ENCODE measurements around the gene SNX11.

SNX11 gene

DNA sequence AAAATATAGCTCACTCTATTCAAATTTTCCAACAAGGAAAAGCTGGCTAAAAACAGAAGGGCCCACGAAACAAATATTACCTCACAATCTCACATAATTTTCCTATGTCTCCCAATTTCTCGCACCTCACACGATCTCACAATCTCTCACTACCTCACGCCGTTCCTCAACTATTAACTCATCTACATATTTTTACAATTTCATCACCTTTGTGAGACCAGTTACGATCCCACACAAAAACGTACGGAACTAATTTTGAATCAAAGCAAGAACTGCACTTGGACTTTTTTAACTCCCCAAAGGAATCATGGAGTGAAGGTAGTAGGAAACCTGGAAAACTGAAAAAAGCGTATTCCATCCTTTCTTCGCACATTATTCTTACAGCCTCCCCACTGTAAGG, 7.4 kb upstream of the SNX11 start:
- no peak for DNase-seq

DNA sequence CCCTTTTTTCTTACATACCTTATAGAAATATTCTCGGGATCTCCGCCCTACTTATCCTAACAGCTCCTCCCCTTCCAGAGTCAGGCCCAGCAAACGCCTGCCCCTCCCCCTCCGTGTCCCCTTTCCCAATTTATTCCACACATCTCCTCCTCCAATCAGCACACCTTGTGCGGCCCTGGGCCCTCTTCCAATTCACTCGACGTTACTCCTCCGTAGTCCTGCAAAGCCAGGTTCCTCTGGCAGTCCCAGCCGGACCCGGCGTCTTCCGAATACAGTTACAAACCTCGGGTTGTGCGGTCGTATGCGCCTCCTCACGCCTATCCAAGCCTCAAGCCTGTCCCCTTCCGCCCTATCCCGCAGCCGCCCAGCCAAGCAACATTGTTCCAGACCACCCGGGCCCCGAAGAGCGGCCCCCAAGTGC, 7.0 kb upstream of the SNX11 start:
- no peak for DNase-seq

DNA sequence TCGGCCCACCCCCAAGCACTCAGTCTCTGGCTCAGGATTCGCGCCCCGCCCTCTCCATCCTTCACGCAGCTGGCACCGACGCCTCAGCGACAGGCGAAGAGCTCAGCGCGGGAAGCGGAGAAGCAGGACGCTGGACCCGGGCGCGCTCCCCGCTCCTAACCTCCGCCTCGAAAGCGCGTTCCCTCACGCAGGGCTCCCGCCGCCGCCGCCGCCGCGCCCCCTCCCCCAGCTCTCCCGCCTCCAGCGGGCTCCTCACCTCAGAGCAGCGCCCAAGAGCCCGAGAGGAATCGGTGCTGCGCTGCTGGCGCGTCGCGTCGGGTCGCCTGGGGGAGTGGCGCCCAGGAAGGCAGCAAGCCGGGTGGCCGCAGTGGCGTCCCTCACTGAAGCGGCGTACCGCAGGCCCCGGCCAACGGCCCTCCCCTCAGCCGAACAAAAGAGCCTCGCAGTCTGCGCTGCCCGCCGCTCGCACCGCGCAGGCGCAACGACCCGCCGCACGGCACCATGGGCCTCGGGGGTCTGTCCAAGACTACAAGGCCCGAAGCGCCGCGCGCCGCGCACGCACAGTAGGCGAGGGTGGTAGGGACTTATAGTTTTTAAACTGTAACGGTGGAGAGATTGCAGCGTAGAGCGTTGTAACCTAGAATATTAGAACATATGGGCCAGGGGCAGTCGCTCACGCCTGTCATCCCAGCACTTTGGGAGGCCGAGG, 6.4 kb upstream of the SNX11 start, which contains the start of gene CBX1:
Gene CBX1 (minus strand): TSS at position 467 of the 709 bp plus-strand sequence. CDS start 24,474 bp downstream, outside the sequence.
- DNase-seq: peak; percentile 84 to 93 (median 88)

DNA sequence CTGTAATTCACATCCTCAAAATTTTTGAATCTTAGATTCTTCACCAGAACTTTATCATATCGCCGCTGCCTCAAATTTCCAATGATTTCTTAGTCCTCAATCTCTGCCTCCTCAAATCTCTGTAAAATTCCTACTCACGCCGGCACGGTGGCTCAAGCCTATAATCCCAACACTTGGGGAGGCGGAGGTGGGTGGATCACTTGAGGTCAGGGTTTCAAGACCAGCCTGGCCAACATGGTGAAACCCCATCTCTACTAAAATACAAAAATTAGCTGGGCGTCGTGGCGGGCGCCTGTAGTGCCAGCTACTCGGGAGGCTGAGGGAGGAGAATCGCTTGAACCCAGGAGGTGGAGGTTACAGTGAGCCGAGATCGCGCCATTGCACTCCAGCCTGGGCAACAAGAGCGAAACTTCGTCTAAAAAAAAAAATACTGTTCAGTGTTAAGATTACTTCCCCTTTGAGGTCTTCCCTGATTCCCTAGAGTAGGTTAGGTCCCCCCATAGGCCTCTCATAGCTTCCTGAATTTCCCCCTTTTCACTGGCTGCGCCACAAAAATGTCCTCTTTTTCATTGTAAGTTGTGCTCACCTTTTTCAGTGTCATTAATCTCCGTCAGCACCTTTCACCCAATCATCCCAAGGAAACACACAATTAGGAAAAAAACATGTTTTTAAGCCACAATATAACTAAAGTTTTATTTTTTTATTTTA, 5.4 kb upstream of the SNX11 start:
- no peak for DNase-seq

DNA sequence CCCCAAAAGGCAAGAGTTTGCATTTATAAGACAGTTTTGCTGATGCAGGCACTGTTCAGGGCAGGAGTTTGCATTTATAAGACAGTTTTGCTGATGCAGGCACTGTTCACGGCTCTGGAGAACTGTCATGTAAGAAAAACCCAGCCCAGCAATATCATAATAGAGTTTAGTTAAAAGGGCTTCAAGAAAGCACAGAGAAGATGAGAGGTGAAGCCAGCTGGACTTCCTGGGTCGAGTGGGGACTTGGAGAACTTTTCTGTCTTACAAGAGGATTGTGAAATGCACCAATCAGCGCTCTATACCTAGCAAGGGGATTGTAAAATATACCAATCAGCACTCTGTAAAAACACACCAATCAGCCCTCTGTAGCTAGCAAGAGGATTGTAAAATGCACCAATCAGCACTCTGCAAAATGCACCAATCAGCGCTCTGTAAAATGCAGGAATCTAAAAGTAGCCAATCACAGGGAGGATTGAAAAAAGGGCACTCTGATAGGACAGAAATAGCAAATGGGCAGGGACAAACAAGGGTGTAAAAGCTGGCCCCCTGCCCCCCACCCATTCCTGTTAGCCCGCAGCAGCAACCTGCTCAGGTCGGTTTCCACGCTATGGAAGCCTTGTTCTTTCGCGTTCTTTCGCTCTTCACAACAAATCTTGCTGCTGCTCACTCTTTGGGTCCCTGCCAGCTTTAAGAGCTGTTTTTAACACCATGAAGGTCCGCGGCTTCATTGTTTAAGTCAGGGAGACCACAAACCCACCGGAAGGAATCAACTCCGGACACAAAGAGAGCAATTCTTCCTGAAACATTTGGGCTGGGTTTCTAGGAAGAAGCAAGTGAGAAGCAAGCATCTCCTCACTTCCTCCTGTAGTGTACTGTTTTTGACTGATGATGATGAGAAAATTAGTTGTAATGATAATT, 4.5 kb upstream of the SNX11 start:
- peak in 5 of 6 experiments; percentile 10 to 50 (median 38) for DNase-seq

DNA sequence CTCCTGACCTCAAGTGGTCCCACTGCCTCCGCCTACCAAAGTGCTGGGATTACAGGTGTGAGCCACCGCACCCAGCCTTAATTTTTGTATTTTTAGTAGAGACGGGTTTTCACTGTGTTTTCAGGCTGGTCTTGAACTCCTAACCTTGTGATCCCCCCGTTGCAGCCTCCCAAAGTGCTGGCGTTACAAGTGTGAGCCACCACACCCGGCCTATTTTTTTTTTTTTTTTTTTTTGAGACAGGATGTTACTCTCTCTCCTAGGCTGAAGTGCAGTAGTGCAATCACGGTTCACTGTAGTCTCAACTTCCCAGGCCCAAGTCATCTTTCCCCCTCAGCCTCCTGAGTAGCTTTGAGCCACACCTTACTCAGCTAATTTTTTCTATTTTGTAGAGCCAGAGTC, 3.1 kb upstream of the SNX11 start:
- DNase-seq: no peak

DNA sequence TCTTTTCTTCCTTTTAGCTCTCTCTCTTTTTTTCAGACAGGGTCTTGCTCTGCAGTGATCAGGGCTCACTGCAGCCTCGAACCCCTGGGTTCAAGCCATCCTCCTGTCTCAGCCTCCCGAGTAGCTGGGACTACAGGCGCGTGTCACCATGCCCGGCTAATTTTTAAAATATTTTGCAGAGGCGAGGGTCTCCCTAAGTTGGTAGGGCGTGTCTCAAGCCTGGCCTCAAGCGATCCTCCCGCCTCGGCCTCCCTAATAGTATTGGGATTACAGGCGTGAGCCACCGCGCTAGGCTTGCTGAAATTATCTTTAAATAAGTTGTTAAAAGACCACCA, 797 bp upstream of the SNX11 start:
- DNase-seq: no peak

DNA sequence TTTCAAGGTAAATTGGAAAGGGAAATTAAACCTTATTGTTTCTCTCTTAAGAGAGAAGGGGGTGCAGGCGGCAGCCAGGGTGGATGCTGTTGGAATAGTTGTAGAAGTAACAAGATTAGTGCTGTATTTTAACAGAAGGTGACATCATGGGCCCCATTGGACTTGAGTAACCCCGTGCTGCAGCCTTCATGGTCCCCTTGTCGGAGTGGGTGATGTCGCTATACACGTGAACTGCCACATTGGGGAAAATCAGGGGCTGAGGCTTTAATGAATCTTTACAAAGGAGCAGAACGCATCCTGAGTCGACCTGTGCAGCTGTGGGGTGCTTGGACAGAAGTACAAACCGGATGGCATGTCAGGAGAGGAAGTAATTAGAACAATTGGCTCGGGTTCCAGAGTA, 3.2 kb downstream of the SNX11 start:
- no peak for DNase-seq

DNA sequence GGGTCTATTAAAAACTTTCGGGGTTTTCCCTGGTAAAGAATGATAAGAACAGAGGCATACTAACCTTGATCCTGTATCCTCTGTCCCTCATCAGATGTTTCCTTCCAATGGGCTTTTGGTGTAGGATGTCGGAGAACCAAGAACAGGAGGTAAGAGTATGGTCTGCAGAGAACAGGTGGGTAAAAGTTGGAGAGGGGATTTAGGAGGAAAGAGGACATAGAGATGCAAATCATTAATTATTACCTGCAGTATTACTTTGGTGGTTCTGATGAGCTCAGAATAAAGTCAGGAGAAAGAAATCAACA, 4.3 kb downstream of the SNX11 start:
- no peak for DNase-seq

DNA sequence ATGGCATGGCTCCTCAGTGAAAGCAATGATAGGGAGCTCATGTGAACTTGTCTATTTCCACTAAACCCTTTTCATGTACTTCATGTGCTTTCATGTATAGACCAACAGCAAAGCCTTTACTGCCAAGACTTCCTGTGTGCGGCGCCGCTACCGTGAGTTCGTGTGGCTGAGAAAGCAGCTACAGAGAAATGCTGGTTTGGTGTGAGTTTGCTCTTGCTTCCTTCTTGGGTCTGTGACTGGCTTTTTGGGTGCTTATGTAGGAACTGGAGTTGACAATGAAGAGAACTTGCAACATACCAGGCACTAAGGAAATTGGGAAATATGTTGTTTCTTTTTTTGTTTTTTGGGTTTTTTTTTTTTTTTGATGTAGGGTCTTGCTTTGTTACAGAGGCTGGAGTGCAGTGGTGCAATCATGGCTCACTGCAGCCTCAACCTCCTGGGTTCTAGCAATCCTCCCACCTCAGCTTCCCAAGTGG, 5.7 kb downstream of the SNX11 start:
- peak; percentile 17 to 78 (median 53) for DNase-seq

DNA sequence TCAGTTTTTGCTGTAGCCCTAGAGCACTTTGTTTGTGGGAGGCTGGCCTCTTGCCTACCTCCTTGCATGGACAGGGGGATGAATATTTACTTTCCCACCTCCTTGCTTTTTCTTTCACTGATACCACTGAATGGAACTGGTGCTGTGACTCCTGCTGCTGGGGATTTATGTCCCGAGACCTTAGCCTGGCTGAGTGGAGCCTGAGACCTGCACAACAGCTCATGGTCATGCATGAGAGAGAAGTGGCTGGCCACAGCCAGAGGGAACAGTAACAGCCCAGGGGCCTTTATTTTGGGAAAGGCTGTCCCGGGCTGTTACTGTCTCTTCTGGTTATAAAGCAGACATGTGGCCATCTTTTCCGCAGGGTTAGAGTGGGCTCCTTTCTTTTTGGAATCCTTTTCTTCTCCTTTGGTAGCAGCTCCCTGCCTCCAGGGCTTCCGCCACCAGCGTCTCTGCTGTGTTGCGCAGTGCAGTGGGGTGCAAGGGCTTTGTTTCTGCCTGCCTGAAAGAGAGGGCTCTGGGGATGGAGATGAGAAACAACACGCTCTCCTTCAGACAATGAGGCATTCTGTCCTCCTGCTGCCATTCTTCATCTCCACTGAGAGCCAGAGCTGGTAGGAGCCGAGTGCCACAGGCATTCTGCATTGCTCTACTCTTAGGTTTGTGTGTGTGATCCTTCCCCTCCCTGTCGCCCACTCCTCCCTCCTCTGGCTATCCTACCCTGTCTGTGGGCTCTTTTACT, 14.5 kb downstream of the SNX11 start:
- no peak for DNase-seq

DNA sequence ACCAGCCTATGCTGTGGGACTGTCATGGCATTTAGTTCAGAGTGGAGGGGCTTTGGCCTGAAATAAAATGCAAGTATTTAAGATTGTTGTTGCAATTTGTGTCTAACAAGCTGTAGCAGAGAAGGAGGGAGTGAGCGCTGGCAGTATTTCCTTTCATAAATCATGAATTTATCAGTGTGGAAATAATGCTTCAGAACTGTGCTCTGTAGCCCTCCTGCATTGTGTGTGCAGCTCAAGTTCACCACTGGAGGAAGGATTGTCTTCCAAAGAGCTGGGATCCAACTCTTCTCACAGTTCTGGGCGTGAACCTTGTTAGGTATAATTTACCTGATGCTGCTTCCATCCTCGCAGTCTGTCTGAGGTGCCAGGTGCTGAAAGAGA, 15.1 kb downstream of the SNX11 start:
- DNase-seq: no peak

DNA sequence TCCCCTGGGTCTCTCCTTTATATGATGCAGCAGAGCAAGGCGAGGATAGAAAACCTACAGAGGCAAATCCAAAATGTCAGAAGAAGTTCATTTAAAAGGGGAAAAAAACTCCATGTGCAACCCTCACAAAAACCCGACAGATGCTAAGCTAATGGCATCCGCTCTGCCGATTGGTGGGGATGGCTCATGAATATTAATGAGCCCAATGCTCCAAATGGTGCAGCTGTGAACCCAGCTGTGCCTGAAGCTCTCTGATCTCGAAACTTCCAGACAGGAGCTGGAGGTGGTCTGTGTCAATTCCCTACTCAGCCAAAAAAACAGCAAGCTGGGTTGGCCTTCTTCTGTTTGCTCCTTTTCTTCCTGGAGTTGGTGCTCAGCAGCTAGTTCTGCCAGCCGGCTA, 15.5 kb downstream of the SNX11 start:
- DNase-seq: no peak

DNA sequence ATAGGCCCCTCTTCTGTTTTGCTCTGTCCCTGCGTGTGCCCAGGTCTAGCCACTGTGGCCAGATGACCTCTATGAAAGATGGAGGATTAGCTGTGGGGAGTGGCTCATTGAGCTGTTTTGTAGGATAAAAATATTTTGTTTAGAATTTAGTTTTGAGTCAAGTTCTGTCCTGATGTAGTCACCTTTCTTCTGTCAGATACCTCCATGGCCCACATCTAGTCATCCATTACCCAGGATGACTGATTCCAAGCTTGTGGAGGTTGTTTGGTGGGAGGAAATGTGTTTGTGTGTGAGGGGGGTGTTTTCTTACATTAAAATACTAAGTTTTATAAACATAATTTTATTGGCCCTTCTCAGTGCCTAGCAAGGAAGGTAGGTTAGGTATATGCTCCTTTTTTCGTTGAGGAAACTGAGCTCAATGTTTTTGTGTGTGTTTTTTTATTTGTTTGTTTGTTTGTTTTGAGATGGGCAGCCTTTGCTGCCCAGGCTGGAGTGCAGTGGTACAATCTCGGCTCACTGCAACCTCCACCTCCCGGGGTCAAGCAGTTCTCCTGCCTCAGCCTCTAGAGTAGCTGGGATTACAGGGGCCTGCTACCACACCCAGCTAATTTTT, 16.3 kb downstream of the SNX11 start:
- no peak for DNase-seq

DNA sequence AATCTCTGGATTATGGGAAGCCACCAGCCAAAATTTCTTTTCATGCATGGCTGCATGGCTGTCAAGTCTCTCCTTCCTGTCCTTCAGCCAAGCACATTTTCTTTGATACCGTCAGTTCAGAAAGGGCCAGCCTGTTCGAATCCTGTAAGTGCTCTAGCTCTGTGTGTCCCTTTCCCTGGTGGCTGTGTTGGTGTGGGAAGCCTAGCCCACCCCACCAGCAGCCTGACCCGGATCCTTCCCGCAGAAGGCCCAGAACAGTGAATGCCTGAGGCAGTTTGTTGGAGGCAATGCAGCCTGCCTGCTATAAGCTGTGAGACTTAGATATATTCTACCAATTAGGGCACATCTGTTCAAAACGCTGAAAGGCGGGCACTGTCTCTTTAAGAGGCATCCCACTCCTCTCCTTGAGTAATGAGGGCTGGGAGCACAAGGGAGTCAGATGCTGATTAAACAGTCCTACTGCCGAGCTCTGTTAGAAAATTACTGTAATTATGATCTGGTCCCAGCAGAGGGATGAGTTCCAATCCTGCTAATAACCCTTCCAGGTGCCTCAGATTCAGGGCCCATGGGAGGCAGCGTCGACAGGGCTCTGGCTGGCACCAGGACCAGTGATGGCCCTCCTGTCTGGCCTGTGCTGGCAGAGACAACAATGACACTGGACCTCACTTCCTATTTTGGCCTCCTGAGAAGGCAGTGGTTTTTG, 18.4 kb downstream of the SNX11 start:
- no peak for DNase-seq

DNA sequence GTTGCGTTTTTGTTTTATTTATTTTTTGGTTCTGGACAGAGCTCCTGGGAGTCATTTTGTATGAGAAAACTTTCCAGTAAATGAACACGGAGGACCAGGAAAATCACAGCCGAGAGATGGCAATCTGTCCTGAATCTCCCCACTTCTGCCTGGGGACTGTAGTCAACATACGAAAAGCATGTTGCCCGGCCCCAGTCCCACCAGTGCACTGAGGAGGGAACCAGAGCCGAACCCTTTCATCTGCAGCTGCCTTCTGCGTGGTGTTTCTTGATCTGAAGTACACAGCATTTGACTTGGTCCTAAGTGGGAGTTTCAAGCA, 18.9 kb downstream of the SNX11 start:
- no peak for DNase-seq

DNA sequence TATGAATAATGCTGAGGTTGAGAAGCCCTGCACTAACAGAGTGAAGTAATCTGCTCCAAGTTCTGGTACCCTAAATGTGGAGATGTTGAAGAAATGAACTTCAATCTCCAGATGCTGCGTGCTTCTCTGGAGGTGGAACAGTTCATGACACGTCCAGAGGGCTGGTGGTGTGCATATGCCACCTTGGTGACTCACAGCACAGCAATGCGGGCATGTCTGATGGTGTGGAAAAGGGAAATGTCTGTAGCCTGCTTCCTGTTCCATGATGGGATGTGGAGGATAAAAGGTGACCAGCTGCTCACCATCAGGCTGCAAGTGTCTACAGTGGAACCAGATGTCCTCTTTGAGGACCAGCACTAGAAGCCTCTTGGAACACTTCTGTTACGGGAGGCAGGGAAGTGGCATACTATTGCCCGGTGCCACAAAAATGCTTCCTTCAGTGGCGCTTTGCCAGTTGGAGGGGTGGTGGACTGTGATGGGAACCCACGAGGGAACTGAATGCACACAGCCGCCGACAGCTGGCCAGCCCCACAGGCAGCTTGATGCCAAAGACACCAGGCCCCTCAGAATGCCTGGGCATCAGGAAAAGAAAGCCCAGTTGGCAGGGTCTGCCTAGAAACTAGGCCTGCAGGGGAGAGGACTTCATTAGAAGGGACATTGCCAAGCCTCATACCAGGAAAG, 19.9 kb downstream of the SNX11 start:
- DNase-seq: no peak

DNA sequence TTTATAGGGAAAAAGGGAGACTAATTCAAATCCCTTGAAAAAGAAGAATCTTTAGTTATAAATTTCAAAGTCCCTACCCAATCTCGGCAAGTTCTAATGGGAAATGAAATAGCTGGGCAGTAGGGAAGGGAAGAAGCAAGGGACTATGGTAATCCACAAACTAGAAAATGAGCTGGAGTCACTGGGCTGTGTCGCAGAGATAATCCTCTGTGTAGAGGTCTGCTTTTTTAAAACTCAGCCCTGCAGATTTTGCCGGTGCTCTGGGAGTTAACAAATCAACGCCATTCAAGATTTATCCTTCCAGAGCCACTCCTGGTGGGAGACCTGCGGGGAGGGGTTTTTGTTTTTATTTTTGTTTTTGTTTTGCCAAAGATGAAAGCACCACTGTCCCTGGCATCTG, 20.8 kb downstream of the SNX11 start:
- DNase-seq: no peak

DNA sequence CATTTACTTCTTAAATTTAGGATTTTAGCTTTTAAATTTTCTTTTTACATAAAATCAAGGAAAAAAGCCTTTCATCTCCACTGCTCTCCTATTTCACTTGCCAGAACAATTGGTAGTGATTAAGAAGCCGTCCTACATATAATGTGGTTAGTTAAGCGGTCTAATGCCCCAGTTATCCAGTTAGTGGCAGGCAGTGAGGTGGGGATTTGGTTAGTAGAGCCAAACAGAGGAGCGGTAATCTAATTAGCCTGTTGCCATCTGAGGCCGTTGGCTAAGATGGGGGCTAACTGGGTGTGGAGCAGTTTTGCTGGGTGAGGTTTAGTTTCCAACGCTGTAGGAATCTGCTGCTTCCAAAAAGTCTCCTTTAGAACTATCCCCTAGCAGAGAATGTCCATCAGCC, 22.4 kb downstream of the SNX11 start:
- DNase-seq: no peak

DNA sequence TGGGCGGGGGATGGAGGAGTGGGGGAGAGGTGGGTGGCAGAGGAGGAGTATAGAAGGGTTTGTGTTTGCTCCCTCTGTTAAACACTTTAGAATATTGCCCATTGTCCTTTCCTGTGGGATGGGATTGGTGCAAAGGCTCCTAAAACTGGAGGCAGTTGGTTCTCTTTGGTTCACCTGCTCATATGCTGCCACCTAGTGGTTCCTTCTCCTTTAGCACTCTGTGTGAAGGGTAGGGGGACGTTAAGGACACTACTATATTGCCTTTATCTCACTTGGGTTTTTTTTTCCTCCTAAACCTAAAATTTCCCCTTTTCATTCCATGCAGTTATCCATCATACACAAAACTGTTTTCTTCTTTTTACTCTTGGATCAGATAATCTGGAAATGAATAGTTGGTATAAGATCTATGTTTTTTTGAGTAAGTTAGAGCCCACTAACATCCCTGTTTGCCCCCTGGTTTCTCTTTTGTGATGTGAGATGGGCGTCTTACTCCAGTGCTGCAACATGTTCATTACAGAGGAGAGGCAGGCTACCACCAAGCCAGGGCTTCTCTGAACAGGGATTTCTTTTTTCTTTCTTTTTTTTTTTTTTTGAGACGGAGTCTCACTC, 23.8 kb downstream of the SNX11 start:
- DNase-seq: peak in 5 of 6 experiments; percentile 28 to 66 (median 41)

DNA sequence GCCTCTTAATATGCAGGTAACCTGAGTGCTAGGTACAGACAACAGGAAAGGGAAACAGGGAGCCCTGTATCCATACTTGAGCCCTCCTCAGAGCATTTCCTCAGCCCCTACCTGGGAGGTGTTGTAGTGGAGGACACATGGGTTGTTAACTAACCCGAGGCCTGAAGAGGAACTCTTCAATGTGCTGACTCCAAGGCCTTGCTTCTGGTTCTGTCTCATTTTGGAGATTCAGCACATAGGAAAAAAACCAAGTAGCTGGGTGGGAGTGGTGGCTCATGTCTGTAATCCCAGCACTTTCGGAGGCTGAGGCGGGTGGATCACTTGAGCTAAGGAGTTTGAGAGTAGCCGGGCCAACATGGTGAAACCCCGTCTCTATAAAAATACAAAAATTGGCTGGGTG, 24.8 kb downstream of the SNX11 start:
- DNase-seq: no peak
